ENCODE results near the gene FAM118B. TPM values are rescaled to one million over a fixed set of nuclear protein-coding genes. Genes with fewer than 3 reads are reported as not detected.

FAM118B gene
- 20.3 to 23.9 TPM (median 20.7 TPM) in 3 replicates for total RNA-seq

GRCh38 chr11:126211236-126212088 lies at the start of gene FAM118B, which contains the start of gene RPUSD4:
FAM118B (plus strand) TSS chr11:126211782; CDS start chr11:126235002, 23,220 bp downstream.
RPUSD4 (minus strand) TSS chr11:126211650; CDS start chr11:126211638, 12 bp downstream.
- Mint-ChIP-seq H3K36me3 (peaks cover 9% of the 10 kb centered on the region), H3K27ac (peak within 1 kb of the TSS; percentile 99), H3K4me1 (peaks cover 23% of the 10 kb centered on the region), H3K9me3 (no peaks in the 10 kb centered on the region), H3K4me3 (peak within 1 kb of the TSS; percentile 98), H3K27me3 (ENCODE audit: low read depth) (no peaks in the 10 kb centered on the region)
- TF ChIP-seq CTCF (IDR thresholded peaks at IDR 0.05; ENCODE audit: unreplicated experiment): no peak
- peak; percentile 99 to 100 for DNase-seq (ENCODE audit: low spot score in 2 of 2, unreplicated experiment in 2 of 2)

- Mint-ChIP-seq H3K36me3 (no peaks in the 10 kb centered on the region), H3K4me1 (peaks cover 50% of the 10 kb centered on the region), H3K9me3 (no peaks in the 10 kb centered on the region), H3K27ac (peak overlapping the region; percentile 92), H3K27me3 (ENCODE audit: low read depth) (no peaks in the 10 kb centered on the region), H3K4me3 (no peak overlapping the region)
- no peak for DNase-seq (ENCODE audit: low spot score in 2 of 2, unreplicated experiment in 2 of 2)
- no peak for TF ChIP-seq CTCF (IDR thresholded peaks at IDR 0.05; ENCODE audit: unreplicated experiment)
Measured at GRCh38 chr11:126162306-126163030, 49.1 kb upstream of the FAM118B start.

GRCh38 chr11:126163074-126163700 lies 48.4 kb upstream of the FAM118B start:
- Mint-ChIP-seq H3K27me3 (ENCODE audit: low read depth) (no peaks in the 10 kb centered on the region), H3K4me1 (peaks cover 52% of the 10 kb centered on the region), H3K9me3 (no peaks in the 10 kb centered on the region), H3K27ac (peak overlapping the region; percentile 92), H3K36me3 (no peaks in the 10 kb centered on the region), H3K4me3 (no peak overlapping the region)
- DNase-seq (ENCODE audit: low spot score in 2 of 2, unreplicated experiment in 2 of 2): peak in 1 of 2 experiments; percentile 62
- no peak for TF ChIP-seq CTCF (IDR thresholded peaks at IDR 0.05; ENCODE audit: unreplicated experiment)

- no peaks in the 10 kb centered on the region for H3K27me3 Mint-ChIP-seq (ENCODE audit: low read depth)
- no peak for DNase-seq (ENCODE audit: low spot score in 2 of 2, unreplicated experiment in 2 of 2)
- no peaks in the 10 kb centered on the region for H3K9me3 Mint-ChIP-seq
- H3K27ac Mint-ChIP-seq: peak overlapping the region; percentile 92
- no peaks in the 10 kb centered on the region for H3K36me3 Mint-ChIP-seq
- peaks cover 52% of the 10 kb centered on the region for H3K4me1 Mint-ChIP-seq
- TF ChIP-seq CTCF (IDR thresholded peaks at IDR 0.05; ENCODE audit: unreplicated experiment): no peak
- H3K4me3 Mint-ChIP-seq: no peak overlapping the region
Measured at GRCh38 chr11:126163779-126164178, 47.8 kb upstream of the FAM118B start.

DNA sequence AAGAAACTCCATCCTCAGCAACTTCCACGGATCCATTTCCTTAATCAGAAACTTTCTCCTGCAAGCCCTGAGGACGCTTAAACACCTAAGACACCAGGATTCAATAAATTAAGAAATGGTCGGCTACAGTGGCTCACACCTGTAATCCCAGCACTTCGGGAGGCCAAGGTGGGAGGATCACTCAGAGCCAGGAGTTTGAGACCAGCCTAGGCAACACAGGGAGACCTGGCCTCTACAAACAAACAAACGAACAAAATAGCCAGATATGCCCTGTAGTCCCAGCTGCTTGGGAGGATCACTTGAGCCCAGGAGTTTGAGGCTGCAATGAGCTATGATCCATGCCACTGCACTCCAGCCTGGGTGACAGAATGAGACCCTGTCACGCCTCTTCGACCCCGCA lies 46.8 kb upstream of the FAM118B start:
- H3K27ac Mint-ChIP-seq: peak overlapping the region; percentile 67
- H3K4me1 Mint-ChIP-seq: peaks cover 52% of the 10 kb centered on the region
- no peak overlapping the region for H3K4me3 Mint-ChIP-seq
- H3K36me3 Mint-ChIP-seq: no peaks in the 10 kb centered on the region
- no peaks in the 10 kb centered on the region for H3K27me3 Mint-ChIP-seq (ENCODE audit: low read depth)
- TF ChIP-seq CTCF (IDR thresholded peaks at IDR 0.05; ENCODE audit: unreplicated experiment): no peak
- H3K9me3 Mint-ChIP-seq: no peaks in the 10 kb centered on the region
- DNase-seq (ENCODE audit: low spot score in 2 of 2, unreplicated experiment in 2 of 2): no peak

Measured in mesothelial cell of epicardium (in vitro differentiated cells).